Neural cell (in vitro differentiated cells): Measurements from ENCODE around the gene SHB.

ENCODE experiments used
- POLR2AphosphoS5 ChIP-seq: IDR thresholded peaks from 2 replicates; pipeline ENCODE4 v1.6.1; 2012
- TF ChIP-seq, protein P1 (sequence below): fragments of 450-650 bp; IDR thresholded peaks from 2 replicates; pipeline ENCODE4 v1.5.1; 2014; ENCODE audit warnings: antibody characterized with exemption, mild to moderate bottlenecking, moderate library complexity; ENCODE audit not compliant: poor library complexity, severe bottlenecking
- TF ChIP-seq, protein P2 (sequence below): IDR thresholded peaks from 2 replicates; pipeline ENCODE4 v1.6.1; 2012; ENCODE audit warnings: borderline replicate concordance

DNA sequence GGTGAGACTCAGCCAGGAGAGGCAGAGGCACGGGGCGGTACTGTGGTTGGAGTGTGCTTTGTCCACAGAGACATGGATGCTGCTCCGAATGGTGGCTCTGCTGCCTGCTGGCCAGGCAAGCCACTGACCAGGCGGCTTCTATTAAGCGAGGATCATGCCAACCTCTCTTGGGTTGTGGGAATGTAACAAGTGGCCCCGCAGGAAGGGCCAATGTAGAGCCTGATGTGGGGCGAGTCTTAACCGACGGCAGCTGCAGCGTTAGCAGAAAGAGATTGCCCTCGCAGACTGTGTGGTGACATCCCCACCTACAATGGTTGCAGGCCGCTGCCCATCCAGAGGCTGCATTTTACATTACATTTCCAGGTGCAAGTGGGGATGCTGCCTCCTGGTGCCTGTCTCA is 118.5 kb downstream of the SHB start:
- TF ChIP-seq, protein P1, sequence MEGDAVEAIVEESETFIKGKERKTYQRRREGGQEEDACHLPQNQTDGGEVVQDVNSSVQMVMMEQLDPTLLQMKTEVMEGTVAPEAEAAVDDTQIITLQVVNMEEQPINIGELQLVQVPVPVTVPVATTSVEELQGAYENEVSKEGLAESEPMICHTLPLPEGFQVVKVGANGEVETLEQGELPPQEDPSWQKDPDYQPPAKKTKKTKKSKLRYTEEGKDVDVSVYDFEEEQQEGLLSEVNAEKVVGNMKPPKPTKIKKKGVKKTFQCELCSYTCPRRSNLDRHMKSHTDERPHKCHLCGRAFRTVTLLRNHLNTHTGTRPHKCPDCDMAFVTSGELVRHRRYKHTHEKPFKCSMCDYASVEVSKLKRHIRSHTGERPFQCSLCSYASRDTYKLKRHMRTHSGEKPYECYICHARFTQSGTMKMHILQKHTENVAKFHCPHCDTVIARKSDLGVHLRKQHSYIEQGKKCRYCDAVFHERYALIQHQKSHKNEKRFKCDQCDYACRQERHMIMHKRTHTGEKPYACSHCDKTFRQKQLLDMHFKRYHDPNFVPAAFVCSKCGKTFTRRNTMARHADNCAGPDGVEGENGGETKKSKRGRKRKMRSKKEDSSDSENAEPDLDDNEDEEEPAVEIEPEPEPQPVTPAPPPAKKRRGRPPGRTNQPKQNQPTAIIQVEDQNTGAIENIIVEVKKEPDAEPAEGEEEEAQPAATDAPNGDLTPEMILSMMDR = no peak
- TF ChIP-seq, protein P2, sequence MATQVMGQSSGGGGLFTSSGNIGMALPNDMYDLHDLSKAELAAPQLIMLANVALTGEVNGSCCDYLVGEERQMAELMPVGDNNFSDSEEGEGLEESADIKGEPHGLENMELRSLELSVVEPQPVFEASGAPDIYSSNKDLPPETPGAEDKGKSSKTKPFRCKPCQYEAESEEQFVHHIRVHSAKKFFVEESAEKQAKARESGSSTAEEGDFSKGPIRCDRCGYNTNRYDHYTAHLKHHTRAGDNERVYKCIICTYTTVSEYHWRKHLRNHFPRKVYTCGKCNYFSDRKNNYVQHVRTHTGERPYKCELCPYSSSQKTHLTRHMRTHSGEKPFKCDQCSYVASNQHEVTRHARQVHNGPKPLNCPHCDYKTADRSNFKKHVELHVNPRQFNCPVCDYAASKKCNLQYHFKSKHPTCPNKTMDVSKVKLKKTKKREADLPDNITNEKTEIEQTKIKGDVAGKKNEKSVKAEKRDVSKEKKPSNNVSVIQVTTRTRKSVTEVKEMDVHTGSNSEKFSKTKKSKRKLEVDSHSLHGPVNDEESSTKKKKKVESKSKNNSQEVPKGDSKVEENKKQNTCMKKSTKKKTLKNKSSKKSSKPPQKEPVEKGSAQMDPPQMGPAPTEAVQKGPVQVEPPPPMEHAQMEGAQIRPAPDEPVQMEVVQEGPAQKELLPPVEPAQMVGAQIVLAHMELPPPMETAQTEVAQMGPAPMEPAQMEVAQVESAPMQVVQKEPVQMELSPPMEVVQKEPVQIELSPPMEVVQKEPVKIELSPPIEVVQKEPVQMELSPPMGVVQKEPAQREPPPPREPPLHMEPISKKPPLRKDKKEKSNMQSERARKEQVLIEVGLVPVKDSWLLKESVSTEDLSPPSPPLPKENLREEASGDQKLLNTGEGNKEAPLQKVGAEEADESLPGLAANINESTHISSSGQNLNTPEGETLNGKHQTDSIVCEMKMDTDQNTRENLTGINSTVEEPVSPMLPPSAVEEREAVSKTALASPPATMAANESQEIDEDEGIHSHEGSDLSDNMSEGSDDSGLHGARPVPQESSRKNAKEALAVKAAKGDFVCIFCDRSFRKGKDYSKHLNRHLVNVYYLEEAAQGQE = no peak
- no peak for TF ChIP-seq POLR2AphosphoS5
